ENCODE results near the gene PIP4K2C.
"Not testable (repeated sequence)": the region's sequence is repeated elsewhere in the genome, so short reads cannot be mapped to it uniquely, and the experiment has no call there.

Gene PIP4K2C

GRCh38 chr12:57618431-57618830, 27.4 kb downstream of the PIP4K2C start:
- H3K27me3 ChIP-seq (ENCODE audit: insufficient read depth, low read length, poor library complexity): peaks cover 64% of the 10 kb centered on the region
- not testable (repeated sequence) for H3K4me1 ChIP-seq (ENCODE audit: control insufficient read depth, low read depth, low read length); H4K8ac ChIP-seq (ENCODE audit: low read depth, low read length); H3K36me3 ChIP-seq (ENCODE audit: control insufficient read depth, insufficient read depth, low read length); H3K79me2 ChIP-seq (ENCODE audit: control insufficient read depth, insufficient read depth, low read length); H4K5ac ChIP-seq (ENCODE audit: low read length); H2BK15ac ChIP-seq (replicated peaks; ENCODE audit: low read depth); H3K9ac ChIP-seq (ENCODE audit: low read length); H3K4me3 ChIP-seq (ENCODE audit: low read length); H3K56ac ChIP-seq (ENCODE audit: low read length); H2BK120ac ChIP-seq (ENCODE audit: low read depth, low read length); H3K4ac ChIP-seq (ENCODE audit: low read depth, low read length); H2BK5ac ChIP-seq (ENCODE audit: low read length); H3K79me1 ChIP-seq (ENCODE audit: low read length); H3K4me2 ChIP-seq (ENCODE audit: low read length); H3K27ac ChIP-seq (ENCODE audit: low read depth, low read length); H2AK5ac ChIP-seq (ENCODE audit: low read length); H3K18ac ChIP-seq (ENCODE audit: low read length); DNase-seq; H3K23ac ChIP-seq (ENCODE audit: low read length)
- WGBS (ENCODE audit: extremely low coverage, insufficient coverage, low lambda C conversion rate): no CpG with 5 or more reads among the region's 6 CpGs

GRCh38 chr12:57618966-57619433, 28.0 kb downstream of the PIP4K2C start:
- no peak overlapping the region for H3K4me3 ChIP-seq (ENCODE audit: low read length)
- no CpG with 5 or more reads among the region's 16 CpGs for WGBS (ENCODE audit: extremely low coverage, insufficient coverage, low lambda C conversion rate)
- no peak overlapping the region for H4K8ac ChIP-seq (ENCODE audit: low read depth, low read length)
- H2BK120ac ChIP-seq (ENCODE audit: low read depth, low read length): no peak overlapping the region
- H3K4ac ChIP-seq (ENCODE audit: low read depth, low read length): no peak overlapping the region
- H3K4me1 ChIP-seq (ENCODE audit: control insufficient read depth, low read depth, low read length): no peaks in the 10 kb centered on the region
- no peak for DNase-seq
- no peak overlapping the region for H3K18ac ChIP-seq (ENCODE audit: low read length)
- H4K5ac ChIP-seq (ENCODE audit: low read length): no peak overlapping the region
- no peak overlapping the region for H3K4me2 ChIP-seq (ENCODE audit: low read length)
- H2BK5ac ChIP-seq (ENCODE audit: low read length): no peak overlapping the region
- H3K27ac ChIP-seq (ENCODE audit: low read depth, low read length): no peak overlapping the region
- H3K36me3 ChIP-seq (ENCODE audit: control insufficient read depth, insufficient read depth, low read length): no peaks in the 10 kb centered on the region
- H3K56ac ChIP-seq (ENCODE audit: low read length): no peak overlapping the region
- no peaks in the 10 kb centered on the region for H3K79me1 ChIP-seq (ENCODE audit: low read length)
- peaks cover 64% of the 10 kb centered on the region for H3K27me3 ChIP-seq (ENCODE audit: insufficient read depth, low read length, poor library complexity)
- no peak overlapping the region for H2AK5ac ChIP-seq (ENCODE audit: low read length)
- H3K79me2 ChIP-seq (ENCODE audit: control insufficient read depth, insufficient read depth, low read length): no peaks in the 10 kb centered on the region
- no peak overlapping the region for H3K9ac ChIP-seq (ENCODE audit: low read length)
- no peak overlapping the region for H3K23ac ChIP-seq (ENCODE audit: low read length)
- H2BK15ac ChIP-seq (replicated peaks; ENCODE audit: low read depth): no peak overlapping the region

GRCh38 chr12:57619434-57620244, 28.6 kb downstream of the PIP4K2C start:
- H3K4me1 ChIP-seq (ENCODE audit: control insufficient read depth, low read depth, low read length): no peaks in the 10 kb centered on the region
- H3K18ac ChIP-seq (ENCODE audit: low read length): no peak overlapping the region
- H3K56ac ChIP-seq (ENCODE audit: low read length): peak overlapping the region; percentile 45
- H3K36me3 ChIP-seq (ENCODE audit: control insufficient read depth, insufficient read depth, low read length): no peaks in the 10 kb centered on the region
- H3K79me2 ChIP-seq (ENCODE audit: control insufficient read depth, insufficient read depth, low read length): no peaks in the 10 kb centered on the region
- no peak overlapping the region for H3K4ac ChIP-seq (ENCODE audit: low read depth, low read length)
- peak overlapping the region; percentile 29 for H3K9ac ChIP-seq (ENCODE audit: low read length)
- H3K4me2 ChIP-seq (ENCODE audit: low read length): peak overlapping the region; percentile 24
- DNase-seq: peak; percentile 60
- H2BK5ac ChIP-seq (ENCODE audit: low read length): no peak overlapping the region
- no peak overlapping the region for H4K5ac ChIP-seq (ENCODE audit: low read length)
- no CpG with 5 or more reads among the region's 46 CpGs for WGBS (ENCODE audit: extremely low coverage, insufficient coverage, low lambda C conversion rate)
- no peak overlapping the region for H2AK5ac ChIP-seq (ENCODE audit: low read length)
- no peak overlapping the region for H3K23ac ChIP-seq (ENCODE audit: low read length)
- no peak overlapping the region for H3K4me3 ChIP-seq (ENCODE audit: low read length)
- peaks cover 71% of the 10 kb centered on the region for H3K27me3 ChIP-seq (ENCODE audit: insufficient read depth, low read length, poor library complexity)
- no peaks in the 10 kb centered on the region for H3K79me1 ChIP-seq (ENCODE audit: low read length)
- no peak overlapping the region for H4K8ac ChIP-seq (ENCODE audit: low read depth, low read length)
- no peak overlapping the region for H2BK15ac ChIP-seq (replicated peaks; ENCODE audit: low read depth)
- no peak overlapping the region for H3K27ac ChIP-seq (ENCODE audit: low read depth, low read length)
- no peak overlapping the region for H2BK120ac ChIP-seq (ENCODE audit: low read depth, low read length)

GRCh38 chr12:57620245-57620935, 29.4 kb downstream of the PIP4K2C start:
- WGBS (ENCODE audit: extremely low coverage, insufficient coverage, low lambda C conversion rate): no CpG with 5 or more reads among the region's 13 CpGs
- no peak overlapping the region for H2BK120ac ChIP-seq (ENCODE audit: low read depth, low read length)
- H3K27me3 ChIP-seq (ENCODE audit: insufficient read depth, low read length, poor library complexity): peaks cover 70% of the 10 kb centered on the region
- DNase-seq: no peak
- no peaks in the 10 kb centered on the region for H3K79me2 ChIP-seq (ENCODE audit: control insufficient read depth, insufficient read depth, low read length)
- no peak overlapping the region for H3K9ac ChIP-seq (ENCODE audit: low read length)
- no peak overlapping the region for H3K4me2 ChIP-seq (ENCODE audit: low read length)
- H4K5ac ChIP-seq (ENCODE audit: low read length): no peak overlapping the region
- H3K4ac ChIP-seq (ENCODE audit: low read depth, low read length): no peak overlapping the region
- no peak overlapping the region for H2BK5ac ChIP-seq (ENCODE audit: low read length)
- no peak overlapping the region for H2BK15ac ChIP-seq (replicated peaks; ENCODE audit: low read depth)
- H3K4me1 ChIP-seq (ENCODE audit: control insufficient read depth, low read depth, low read length): no peaks in the 10 kb centered on the region
- no peaks in the 10 kb centered on the region for H3K79me1 ChIP-seq (ENCODE audit: low read length)
- no peak overlapping the region for H3K23ac ChIP-seq (ENCODE audit: low read length)
- no peaks in the 10 kb centered on the region for H3K36me3 ChIP-seq (ENCODE audit: control insufficient read depth, insufficient read depth, low read length)
- H3K56ac ChIP-seq (ENCODE audit: low read length): no peak overlapping the region
- no peak overlapping the region for H3K4me3 ChIP-seq (ENCODE audit: low read length)
- no peak overlapping the region for H3K27ac ChIP-seq (ENCODE audit: low read depth, low read length)
- no peak overlapping the region for H4K8ac ChIP-seq (ENCODE audit: low read depth, low read length)
- no peak overlapping the region for H3K18ac ChIP-seq (ENCODE audit: low read length)
- no peak overlapping the region for H2AK5ac ChIP-seq (ENCODE audit: low read length)

- no peak overlapping the region for H3K23ac ChIP-seq (ENCODE audit: low read length)
- DNase-seq: no peak
- H3K27me3 ChIP-seq (ENCODE audit: insufficient read depth, low read length, poor library complexity): peaks cover 76% of the 10 kb centered on the region
- H3K4me3 ChIP-seq (ENCODE audit: low read length): no peak overlapping the region
- H2BK120ac ChIP-seq (ENCODE audit: low read depth, low read length): no peak overlapping the region
- no peaks in the 10 kb centered on the region for H3K79me2 ChIP-seq (ENCODE audit: control insufficient read depth, insufficient read depth, low read length)
- H3K27ac ChIP-seq (ENCODE audit: low read depth, low read length): no peak overlapping the region
- no peak overlapping the region for H4K8ac ChIP-seq (ENCODE audit: low read depth, low read length)
- no peak overlapping the region for H2AK5ac ChIP-seq (ENCODE audit: low read length)
- H3K4ac ChIP-seq (ENCODE audit: low read depth, low read length): no peak overlapping the region
- H3K56ac ChIP-seq (ENCODE audit: low read length): no peak overlapping the region
- no peaks in the 10 kb centered on the region for H3K4me1 ChIP-seq (ENCODE audit: control insufficient read depth, low read depth, low read length)
- WGBS (ENCODE audit: extremely low coverage, insufficient coverage, low lambda C conversion rate): no CpG with 5 or more reads among the region's 42 CpGs
- no peak overlapping the region for H2BK5ac ChIP-seq (ENCODE audit: low read length)
- no peak overlapping the region for H3K9ac ChIP-seq (ENCODE audit: low read length)
- no peak overlapping the region for H4K5ac ChIP-seq (ENCODE audit: low read length)
- no peak overlapping the region for H3K18ac ChIP-seq (ENCODE audit: low read length)
- peak overlapping the region; percentile 1 for H3K4me2 ChIP-seq (ENCODE audit: low read length)
- no peaks in the 10 kb centered on the region for H3K36me3 ChIP-seq (ENCODE audit: control insufficient read depth, insufficient read depth, low read length)
- no peak overlapping the region for H2BK15ac ChIP-seq (replicated peaks; ENCODE audit: low read depth)
- no peaks in the 10 kb centered on the region for H3K79me1 ChIP-seq (ENCODE audit: low read length)
These were observed 30.0 kb downstream of the PIP4K2C start for GRCh38 chr12:57620936-57621496.

Data from mesendoderm (in vitro differentiated cells).